Neutrophil (primary cell): ENCODE results near the gene GOLGA1.

ENCODE experiments used
- H3K27ac ChIP-seq: fragments of 200-600 bp; sonication (generic); 2 replicates; pipeline ENCODE4 v1.5.1; 2016; ENCODE audit warnings: mild to moderate bottlenecking, moderate library complexity
- H3K27me3 ChIP-seq: fragments of 200-600 bp; sonication (generic); 2 replicates; pipeline ENCODE4 v1.6.0; 2016; ENCODE audit warnings: mild to moderate bottlenecking
- H3K36me3 ChIP-seq: fragments of 200-600 bp; sonication (generic); 2 replicates; pipeline ENCODE4 v1.5.1; 2017
- H3K4me1 ChIP-seq, 2 experiments: fragments of 200-600 bp in 1 of 2; sonication (generic) in 1 of 2; 1 replicate in 1 of 2; 2 replicates in 1 of 2; pipeline versions ENCODE4 v1.5.1 to v1.6.1; 2013 to 2016; ENCODE audit warnings: low read depth in 1 of 2, low read length in 1 of 2, mild to moderate bottlenecking in 1 of 2, moderate library complexity in 1 of 2; ENCODE audit not compliant: control insufficient read depth in 1 of 2, insufficient read depth in 1 of 2
- H3K4me3 ChIP-seq, 2 experiments: fragments of 200-600 bp in 1 of 2; sonication (generic) in 1 of 2; 1 replicate in 1 of 2; 2 replicates in 1 of 2; pipeline ENCODE4 v1.5.1; 2013 to 2016; ENCODE audit warnings: low read depth in 1 of 2, low read length in 1 of 2, mild to moderate bottlenecking in 1 of 2, moderate library complexity in 1 of 2
- H3K9me3 ChIP-seq: fragments of 200-600 bp; sonication (generic); 2 replicates; pipeline ENCODE4 v1.5.1; 2016
- TF ChIP-seq, protein P1 (sequence below): fragments of 200-600 bp; sonication (generic); IDR thresholded peaks from 2 replicates; pipeline ENCODE4 v1.5.1; 2016; ENCODE audit warnings: antibody characterized with exemption

GOLGA1 gene

GRCh38 chr9:124835026-124835557 lies 105.8 kb downstream of the GOLGA1 start:
- Histone ChIP-seq H3K27ac (no peak overlapping the region), H3K9me3 (no peaks in the 10 kb centered on the region), H3K4me1 (peaks cover 0 to 4% of the 10 kb centered on the region in 2 experiments), H3K36me3 (no peaks in the 10 kb centered on the region), H3K4me3 (no peak overlapping the region), H3K27me3 (peaks cover 39% of the 10 kb centered on the region)
- TF ChIP-seq, protein P1, sequence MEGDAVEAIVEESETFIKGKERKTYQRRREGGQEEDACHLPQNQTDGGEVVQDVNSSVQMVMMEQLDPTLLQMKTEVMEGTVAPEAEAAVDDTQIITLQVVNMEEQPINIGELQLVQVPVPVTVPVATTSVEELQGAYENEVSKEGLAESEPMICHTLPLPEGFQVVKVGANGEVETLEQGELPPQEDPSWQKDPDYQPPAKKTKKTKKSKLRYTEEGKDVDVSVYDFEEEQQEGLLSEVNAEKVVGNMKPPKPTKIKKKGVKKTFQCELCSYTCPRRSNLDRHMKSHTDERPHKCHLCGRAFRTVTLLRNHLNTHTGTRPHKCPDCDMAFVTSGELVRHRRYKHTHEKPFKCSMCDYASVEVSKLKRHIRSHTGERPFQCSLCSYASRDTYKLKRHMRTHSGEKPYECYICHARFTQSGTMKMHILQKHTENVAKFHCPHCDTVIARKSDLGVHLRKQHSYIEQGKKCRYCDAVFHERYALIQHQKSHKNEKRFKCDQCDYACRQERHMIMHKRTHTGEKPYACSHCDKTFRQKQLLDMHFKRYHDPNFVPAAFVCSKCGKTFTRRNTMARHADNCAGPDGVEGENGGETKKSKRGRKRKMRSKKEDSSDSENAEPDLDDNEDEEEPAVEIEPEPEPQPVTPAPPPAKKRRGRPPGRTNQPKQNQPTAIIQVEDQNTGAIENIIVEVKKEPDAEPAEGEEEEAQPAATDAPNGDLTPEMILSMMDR, result no peak

- H3K9me3 ChIP-seq, result no peaks in the 10 kb centered on the region
- peaks cover 0 to 4% of the 10 kb centered on the region in 2 experiments for H3K4me1 ChIP-seq
- H3K27ac ChIP-seq, result no peak overlapping the region
- peaks cover 34% of the 10 kb centered on the region for H3K27me3 ChIP-seq
- H3K4me3 ChIP-seq, result no peak overlapping the region
- TF ChIP-seq, protein P1, result no peak
- H3K36me3 ChIP-seq, result no peaks in the 10 kb centered on the region
These were observed 106.3 kb downstream of the GOLGA1 start for GRCh38 chr9:124834591-124834990.

DNA sequence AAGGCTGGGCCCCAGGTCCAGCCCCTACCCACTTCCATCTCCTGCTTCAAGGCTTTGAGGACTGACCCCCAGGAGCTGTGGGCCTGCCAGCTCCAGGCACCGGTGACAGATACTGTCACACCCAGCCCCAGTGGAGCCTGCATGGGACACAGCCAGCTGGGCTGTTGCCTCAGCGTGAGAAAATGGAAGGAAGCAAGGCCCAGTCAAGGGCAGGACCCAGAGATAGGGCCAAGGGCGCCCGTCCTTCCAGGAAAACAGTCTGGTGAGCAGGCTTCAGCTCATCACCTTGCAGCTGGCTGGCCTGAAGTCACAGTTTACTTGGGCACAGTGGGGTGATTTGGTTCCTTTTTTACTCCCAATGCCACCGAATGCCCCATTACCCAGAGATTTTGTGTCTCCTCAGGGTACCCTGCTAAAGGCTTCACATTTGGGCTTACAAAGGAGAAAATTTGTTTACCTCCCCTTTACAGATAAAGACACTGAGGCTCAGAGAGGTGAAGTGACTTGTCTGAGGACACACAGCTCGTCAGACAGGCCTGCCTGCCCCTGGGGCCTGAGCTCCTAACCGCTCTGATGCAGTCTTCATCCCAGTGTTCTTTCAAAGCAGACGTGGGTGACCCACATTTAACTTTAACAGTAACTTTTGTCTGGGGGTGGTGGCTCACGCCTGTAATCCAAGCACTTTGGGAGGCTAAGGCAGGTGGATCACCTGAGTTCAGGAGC lies 109.1 kb downstream of the GOLGA1 start:
- H3K4me1 ChIP-seq, result peaks cover 0 to 4% of the 10 kb centered on the region in 2 experiments
- H3K4me3 ChIP-seq, result no peak overlapping the region
- no peaks in the 10 kb centered on the region for H3K9me3 ChIP-seq
- no peak overlapping the region for H3K27ac ChIP-seq
- peaks cover 6% of the 10 kb centered on the region for H3K27me3 ChIP-seq
- TF ChIP-seq, protein P1, result no peak
- H3K36me3 ChIP-seq, result no peaks in the 10 kb centered on the region

DNA sequence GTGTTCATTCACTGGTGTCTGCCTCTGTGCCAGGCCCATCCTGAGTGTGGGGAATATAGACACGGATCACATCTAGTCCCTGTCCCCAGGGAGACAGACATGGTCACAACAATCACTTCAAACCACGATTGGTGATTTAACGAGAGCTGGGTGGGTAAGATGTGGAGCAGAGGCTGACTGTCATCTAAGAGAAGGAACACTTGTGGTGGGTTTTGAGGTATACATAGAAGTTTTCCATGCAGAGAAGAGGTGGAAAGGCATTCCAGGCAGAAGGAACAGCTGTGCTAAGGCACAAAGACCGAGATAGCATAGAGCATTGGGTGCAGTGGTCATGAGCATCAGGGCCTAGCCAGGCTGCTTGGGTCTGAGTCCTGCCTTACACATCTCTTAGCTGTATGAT lies 110.3 kb downstream of the GOLGA1 start:
- H3K9me3 ChIP-seq, result no peaks in the 10 kb centered on the region
- TF ChIP-seq, protein P1, result no peak
- peaks cover 0 to 4% of the 10 kb centered on the region in 2 experiments for H3K4me1 ChIP-seq
- H3K36me3 ChIP-seq, result no peaks in the 10 kb centered on the region
- no peaks in the 10 kb centered on the region for H3K27me3 ChIP-seq
- H3K27ac ChIP-seq, result no peak overlapping the region
- no peak overlapping the region for H3K4me3 ChIP-seq

- no peak overlapping the region for H3K4me3 ChIP-seq
- no peaks in the 10 kb centered on the region for H3K36me3 ChIP-seq
- H3K4me1 ChIP-seq, result peaks cover 0 to 4% of the 10 kb centered on the region in 2 experiments
- TF ChIP-seq, protein P1, result no peak
- no peaks in the 10 kb centered on the region for H3K27me3 ChIP-seq
- no peak overlapping the region for H3K27ac ChIP-seq
- H3K9me3 ChIP-seq, result no peaks in the 10 kb centered on the region
These were observed 111.6 kb downstream of the GOLGA1 start for GRCh38 chr9:124829334-124829669.
